Trophoblast cell (in vitro differentiated cells and primary cell): ENCODE data around the gene BLOC1S3.

ENCODE experiments used
- DNase-seq, 2 donors: peaks; one replicate each; pipeline ENCODE4 v3.0.0-alpha.2; 2016
- H2AFZ ChIP-seq: 2 replicates; pipeline ENCODE4 v1.6.1; 2013; ENCODE audit warnings: low read length, moderate library complexity, mild to moderate bottlenecking; ENCODE audit not compliant: insufficient read depth, poor library complexity
- H2AK5ac ChIP-seq: 2 replicates; pipeline ENCODE4 v1.6.1; 2013; ENCODE audit warnings: mild to moderate bottlenecking, low read length
- H2BK120ac ChIP-seq: 2 replicates; pipeline ENCODE4 v1.6.1; 2013; ENCODE audit warnings: low read length, mild to moderate bottlenecking, moderate library complexity; ENCODE audit not compliant: insufficient read depth, poor library complexity
- H2BK12ac ChIP-seq: 2 replicates; pipeline ENCODE4 v1.6.1; 2013; ENCODE audit warnings: mild to moderate bottlenecking, low read length, moderate library complexity
- H2BK5ac ChIP-seq: 2 replicates; pipeline ENCODE4 v1.6.1; 2013; ENCODE audit warnings: low read length, low read depth, moderate library complexity, mild to moderate bottlenecking; ENCODE audit not compliant: poor library complexity
- H3K14ac ChIP-seq: 2 replicates; pipeline ENCODE4 v1.6.1; 2013; ENCODE audit warnings: mild to moderate bottlenecking, low read length
- H3K18ac ChIP-seq: 2 replicates; pipeline ENCODE4 v1.6.1; 2013; ENCODE audit warnings: mild to moderate bottlenecking, low read length
- H3K23ac ChIP-seq: 2 replicates; pipeline ENCODE4 v1.6.1; 2013; ENCODE audit warnings: low read length
- H3K27ac ChIP-seq: 2 replicates; pipeline ENCODE4 v1.5.1; 2013; ENCODE audit warnings: low read depth, mild to moderate bottlenecking, inconsistent platforms, low read length, moderate library complexity
- H3K27me3 ChIP-seq: 2 replicates; pipeline ENCODE4 v1.6.1; 2013; ENCODE audit warnings: inconsistent platforms, mild to moderate bottlenecking, low read length, moderate library complexity; ENCODE audit not compliant: insufficient read depth
- H3K36me3 ChIP-seq, 2 experiments: 1 replicate in 1 of 2; 2 replicates in 1 of 2; pipeline ENCODE4 v1.6.1; 2013; ENCODE audit warnings: low read length in 2 of 2, mild to moderate bottlenecking in 2 of 2, moderate library complexity in 1 of 2; ENCODE audit not compliant: insufficient read depth in 2 of 2, control insufficient read depth in 1 of 2
- H3K4ac ChIP-seq: 2 replicates; pipeline ENCODE4 v1.6.1; 2013; ENCODE audit warnings: low read depth, mild to moderate bottlenecking, low read length, moderate library complexity
- H3K4me1 ChIP-seq, 2 experiments: 1 replicate in 1 of 2; 2 replicates in 1 of 2; pipeline ENCODE4 v1.6.1; 2013; ENCODE audit warnings: low read length in 2 of 2, mild to moderate bottlenecking in 2 of 2, moderate library complexity in 1 of 2; ENCODE audit not compliant: insufficient read depth in 2 of 2, control insufficient read depth in 1 of 2
- H3K4me2 ChIP-seq: 2 replicates; pipeline ENCODE4 v1.6.1; 2013; ENCODE audit warnings: inconsistent platforms, mild to moderate bottlenecking, low read length, moderate library complexity
- H3K4me3 ChIP-seq: 2 replicates; pipeline ENCODE4 v1.5.1; 2013; ENCODE audit warnings: mild to moderate bottlenecking, low read depth, low read length, inconsistent platforms
- H3K79me1 ChIP-seq: one replicate; pipeline ENCODE4 v1.6.1; 2013; ENCODE audit warnings: low read length
- H3K79me2 ChIP-seq: 2 replicates; pipeline ENCODE4 v1.6.1; 2013; ENCODE audit warnings: low read length, mild to moderate bottlenecking; ENCODE audit not compliant: control insufficient read depth, insufficient read depth, poor library complexity
- H3K9ac ChIP-seq: 2 replicates; pipeline ENCODE4 v1.6.1; 2013; ENCODE audit warnings: mild to moderate bottlenecking, low read length
- H3K9me3 ChIP-seq: 2 replicates; pipeline ENCODE4 v1.6.1; 2013; ENCODE audit warnings: low read depth, mild to moderate bottlenecking, control low read depth, inconsistent platforms, low read length; ENCODE audit not compliant: insufficient read depth
- H4K12ac ChIP-seq: 2 replicates; pipeline ENCODE4 v1.6.1; 2013; ENCODE audit warnings: low read depth, mild to moderate bottlenecking, low read length, moderate library complexity
- H4K8ac ChIP-seq: 2 replicates; pipeline ENCODE4 v1.6.1; 2013; ENCODE audit warnings: low read depth, mild to moderate bottlenecking, low read length, moderate library complexity
- H4K91ac ChIP-seq: one replicate; pipeline ENCODE4 v1.6.1; 2013; ENCODE audit warnings: low read depth, mild to moderate bottlenecking, low read length, moderate library complexity
- WGBS: extraction: QIAGEN DNeasy Blood & Tissue Kit; methylation state at CpG from one replicate; pipeline ENCODE4 v1.1.7; 2013; ENCODE audit warnings: missing lambda C conversion rate; ENCODE audit not compliant: insufficient read length, insufficient coverage; ENCODE audit errors: extremely low coverage; 5-methylcytosine and 5-hydroxymethylcytosine counted together

BLOC1S3 gene

DNA sequence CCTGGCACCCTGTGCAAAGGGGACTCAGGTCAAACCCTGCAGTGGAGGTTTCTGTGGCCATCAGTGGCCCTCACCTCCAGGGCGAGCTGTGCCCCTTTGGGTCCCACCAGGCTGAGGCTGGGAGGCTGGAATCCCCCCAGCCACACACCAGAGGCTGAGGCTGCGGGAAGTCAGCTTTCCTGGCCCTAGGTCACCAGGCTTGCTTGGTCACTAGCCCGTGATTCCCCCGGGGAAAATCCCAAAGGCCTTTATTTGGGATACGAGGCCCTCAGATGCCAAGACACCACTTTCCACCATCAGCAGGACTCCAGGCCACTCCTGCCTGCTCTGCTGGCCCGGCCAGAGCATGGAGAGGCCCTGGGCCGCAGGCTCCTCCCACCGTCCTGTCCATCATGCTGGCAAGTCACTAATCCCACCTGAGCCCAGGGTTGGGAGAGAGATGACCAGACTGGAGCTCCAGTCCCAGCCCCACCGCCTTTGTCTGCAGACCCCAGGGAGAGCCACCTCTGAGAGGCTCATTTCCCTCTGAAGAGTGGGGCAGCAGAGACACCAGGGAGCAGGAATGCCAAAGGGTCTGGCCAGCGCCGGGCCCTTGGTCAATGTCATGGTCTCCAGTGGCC is 22.5 kb upstream of the BLOC1S3 start:
- Histone ChIP-seq H3K79me2 (no peaks in the 10 kb centered on the region), H2BK120ac (no peak overlapping the region), H2BK5ac (no peak overlapping the region), H3K9me3 (peaks cover 17% of the 10 kb centered on the region), H3K14ac (no peak overlapping the region), H3K18ac (no peak overlapping the region), H3K4ac (no peak overlapping the region), H3K79me1 (no peaks in the 10 kb centered on the region), H3K36me3 (no peaks in the 10 kb centered on the region), H3K4me1 (peaks cover 9 to 12% of the 10 kb centered on the region in 2 experiments), H3K4me3 (no peak overlapping the region), H2AK5ac (no peak overlapping the region), H4K91ac (no peak overlapping the region), H3K4me2 (no peak overlapping the region), H3K27ac (no peak overlapping the region), H4K8ac (no peak overlapping the region), H3K9ac (no peak overlapping the region), H3K23ac (no peak overlapping the region), H4K12ac (no peak overlapping the region), H2BK12ac (no peak overlapping the region), H3K27me3 (peaks cover 22% of the 10 kb centered on the region), H2AFZ (no peak overlapping the region)
- no CpG with 5 or more reads among the region's 11 CpGs for WGBS
- DNase-seq, result no peak

GRCh38 chr19:45156751-45157150 is 21.8 kb upstream of the BLOC1S3 start:
- no CpG with 5 or more reads among the region's 11 CpGs for WGBS
- no peaks in the 10 kb centered on the region for H3K79me1 ChIP-seq
- H3K23ac ChIP-seq, result no peak overlapping the region
- H3K79me2 ChIP-seq, result no peaks in the 10 kb centered on the region
- H4K8ac ChIP-seq, result no peak overlapping the region
- H2BK5ac ChIP-seq, result no peak overlapping the region
- H3K4me2 ChIP-seq, result no peak overlapping the region
- no peak overlapping the region for H3K14ac ChIP-seq
- H3K36me3 ChIP-seq, result no peaks in the 10 kb centered on the region
- H3K9ac ChIP-seq, result no peak overlapping the region
- no peak overlapping the region for H3K4ac ChIP-seq
- H3K9me3 ChIP-seq, result peaks cover 17% of the 10 kb centered on the region
- no peak overlapping the region for H2BK12ac ChIP-seq
- H3K4me1 ChIP-seq, result peaks cover 14 to 18% of the 10 kb centered on the region in 2 experiments
- no peak overlapping the region for H2AFZ ChIP-seq
- no peak overlapping the region for H4K12ac ChIP-seq
- no peak overlapping the region for H4K91ac ChIP-seq
- no peak overlapping the region for H2AK5ac ChIP-seq
- H3K4me3 ChIP-seq, result no peak overlapping the region
- no peak for DNase-seq
- no peak overlapping the region for H2BK120ac ChIP-seq
- no peak overlapping the region for H3K18ac ChIP-seq
- H3K27me3 ChIP-seq, result peaks cover 22% of the 10 kb centered on the region
- no peak overlapping the region for H3K27ac ChIP-seq

DNA sequence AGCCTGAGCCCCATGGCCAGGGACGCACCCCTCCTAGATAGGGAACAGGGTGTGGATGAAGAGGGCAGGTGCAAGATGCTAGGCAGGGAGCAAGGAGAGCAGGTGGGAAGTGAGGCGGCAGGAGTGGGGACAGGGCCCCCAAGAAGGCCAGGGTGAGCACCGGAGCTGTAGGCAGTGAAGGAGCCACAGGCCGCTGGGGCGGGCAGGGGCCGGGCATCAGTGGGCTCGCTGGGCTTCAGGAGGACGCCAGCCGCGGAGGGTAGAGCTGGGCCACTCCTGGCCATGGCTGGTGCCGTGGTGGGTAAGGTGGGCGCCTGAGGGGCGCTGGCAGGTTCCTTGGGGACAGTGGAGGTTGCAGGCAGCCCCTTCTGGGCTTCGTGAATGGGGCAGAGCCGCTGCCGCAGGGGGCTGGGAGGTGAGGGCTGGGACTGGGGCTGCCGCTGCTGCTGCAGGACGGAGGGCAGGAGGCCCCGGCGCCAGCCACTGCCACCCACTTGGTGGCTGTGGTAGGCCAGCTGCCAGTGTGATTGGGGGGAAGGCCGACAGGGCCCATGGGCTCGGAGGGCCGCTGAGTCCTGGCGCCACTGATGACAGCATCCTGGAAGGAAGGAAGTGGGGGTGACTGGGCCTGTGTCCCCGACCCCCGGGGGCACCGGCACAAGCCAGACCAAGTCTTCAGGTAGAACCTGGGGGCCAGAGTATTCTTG is 19.9 kb upstream of the BLOC1S3 start:
- no peak overlapping the region for H2AK5ac ChIP-seq
- H3K4ac ChIP-seq, result no peak overlapping the region
- no peak overlapping the region for H3K4me3 ChIP-seq
- no peak overlapping the region for H4K8ac ChIP-seq
- H3K23ac ChIP-seq, result no peak overlapping the region
- H3K18ac ChIP-seq, result no peak overlapping the region
- no peak overlapping the region for H3K9ac ChIP-seq
- no peak overlapping the region for H3K27ac ChIP-seq
- H2BK5ac ChIP-seq, result no peak overlapping the region
- no peak overlapping the region for H4K91ac ChIP-seq
- no peak overlapping the region for H2BK12ac ChIP-seq
- H3K14ac ChIP-seq, result no peak overlapping the region
- WGBS, result no CpG with 5 or more reads among the region's 27 CpGs
- H2AFZ ChIP-seq, result no peak overlapping the region
- no peak overlapping the region for H4K12ac ChIP-seq
- H3K27me3 ChIP-seq, result peaks cover 6% of the 10 kb centered on the region
- no peaks in the 10 kb centered on the region for H3K79me1 ChIP-seq
- no peaks in the 10 kb centered on the region for H3K36me3 ChIP-seq
- peaks cover 14 to 15% of the 10 kb centered on the region in 2 experiments for H3K4me1 ChIP-seq
- no peaks in the 10 kb centered on the region for H3K79me2 ChIP-seq
- no peak for DNase-seq
- H3K4me2 ChIP-seq, result no peak overlapping the region
- H2BK120ac ChIP-seq, result no peak overlapping the region
- peaks cover under 1% of the 10 kb centered on the region for H3K9me3 ChIP-seq

DNA sequence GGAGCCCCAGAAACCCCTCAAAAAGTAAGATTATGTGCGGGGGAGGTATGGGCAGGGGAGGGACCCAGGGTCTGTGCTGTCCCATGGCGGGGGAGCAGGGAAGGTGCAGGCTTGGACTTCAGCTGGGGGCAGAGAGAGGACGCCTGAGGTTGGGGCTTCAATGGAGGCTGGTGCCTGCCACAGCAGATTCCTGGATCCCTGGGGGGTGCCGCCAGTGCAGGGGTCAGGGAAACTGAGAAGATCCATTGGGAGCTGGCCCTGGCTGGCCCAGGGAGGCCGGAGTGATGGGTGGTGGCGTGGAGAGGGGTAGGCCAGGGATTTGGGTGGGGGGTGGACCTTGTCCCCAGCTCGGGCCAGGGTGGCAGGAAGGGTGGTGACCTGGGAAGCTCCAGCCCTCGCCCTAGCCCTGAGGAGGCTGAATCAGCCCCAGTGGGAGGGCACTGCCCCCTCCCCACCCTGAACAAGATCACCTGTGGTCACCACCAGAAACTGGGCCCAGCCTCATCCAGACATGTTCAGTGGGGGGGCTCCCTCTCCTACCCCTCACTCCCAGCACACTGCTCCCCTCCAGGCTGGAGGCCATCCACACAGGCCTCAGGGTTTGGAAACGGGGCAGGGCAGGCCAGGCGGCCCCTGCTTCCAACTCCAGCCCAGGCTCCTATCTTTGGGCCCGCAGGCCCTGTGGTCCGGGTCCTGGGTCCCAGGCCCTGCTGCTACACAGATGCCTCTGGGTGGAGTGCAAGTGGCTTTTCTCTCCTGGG is 19.2 kb upstream of the BLOC1S3 start:
- no peak overlapping the region for H2AFZ ChIP-seq
- no peak overlapping the region for H3K27ac ChIP-seq

More for the DNA sequence above, 19.2 kb upstream of the BLOC1S3 start:
- H2BK12ac ChIP-seq, result no peak overlapping the region
- no peak overlapping the region for H3K23ac ChIP-seq
- H4K91ac ChIP-seq, result no peak overlapping the region
- WGBS, result no CpG with 5 or more reads among the region's 12 CpGs
- H3K9ac ChIP-seq, result no peak overlapping the region
- peaks cover 16 to 17% of the 10 kb centered on the region in 2 experiments for H3K4me1 ChIP-seq
- no peak overlapping the region for H2BK5ac ChIP-seq
- H3K4me2 ChIP-seq, result no peak overlapping the region
- no peaks in the 10 kb centered on the region for H3K27me3 ChIP-seq
- no peak for DNase-seq
- H3K4ac ChIP-seq, result no peak overlapping the region
- no peaks in the 10 kb centered on the region for H3K9me3 ChIP-seq
- no peaks in the 10 kb centered on the region for H3K36me3 ChIP-seq
- no peak overlapping the region for H3K14ac ChIP-seq
- H3K79me1 ChIP-seq, result no peaks in the 10 kb centered on the region
- H3K18ac ChIP-seq, result no peak overlapping the region
- no peak overlapping the region for H4K12ac ChIP-seq
- no peak overlapping the region for H3K4me3 ChIP-seq
- H4K8ac ChIP-seq, result no peak overlapping the region
- H2AK5ac ChIP-seq, result no peak overlapping the region
- no peak overlapping the region for H2BK120ac ChIP-seq
- no peaks in the 10 kb centered on the region for H3K79me2 ChIP-seq
